Neuronal stem cell (in vitro differentiated cells): ENCODE results near the gene ATP11C.

Source experiments
- DNase-seq: peaks from one replicate; pipeline ENCODE4 v3.0.0-alpha.2; 2013; ENCODE audit warnings: low spot score
- H2AFZ ChIP-seq: one replicate; pipeline ENCODE4 v1.6.1; 2013; ENCODE audit warnings: mild to moderate bottlenecking, low read length, inconsistent platforms
- H2AK5ac ChIP-seq: 2 replicates; pipeline ENCODE4 v1.6.1; 2013; ENCODE audit warnings: low read depth, mild to moderate bottlenecking, inconsistent platforms, low read length, moderate library complexity, mixed read lengths
- H2BK120ac ChIP-seq: 2 replicates; pipeline ENCODE4 v1.6.1; 2013; ENCODE audit warnings: low read depth, mild to moderate bottlenecking, inconsistent platforms, low read length, moderate library complexity, mixed read lengths
- H2BK12ac ChIP-seq: one replicate; pipeline ENCODE4 v1.6.1; 2013; ENCODE audit warnings: low read length, inconsistent platforms
- H2BK15ac ChIP-seq: 2 replicates; pipeline ENCODE4 v1.6.1; 2013; ENCODE audit warnings: mild to moderate bottlenecking, low read length, inconsistent platforms, mixed read lengths
- H2BK5ac ChIP-seq: one replicate; pipeline ENCODE4 v1.6.1; 2013; ENCODE audit warnings: inconsistent platforms, mild to moderate bottlenecking, low read length, moderate library complexity
- H3K14ac ChIP-seq: one replicate; pipeline ENCODE4 v1.6.1; 2013; ENCODE audit warnings: low read length, inconsistent platforms
- H3K18ac ChIP-seq: 2 replicates; pipeline ENCODE4 v1.6.1; 2013; ENCODE audit warnings: low read length, inconsistent platforms
- H3K23ac ChIP-seq: 2 replicates; pipeline ENCODE4 v1.6.1; 2013; ENCODE audit warnings: low read depth, mild to moderate bottlenecking, mixed read lengths, low read length, inconsistent platforms; ENCODE audit not compliant: poor library complexity
- H3K27ac ChIP-seq: replicated peaks from 3 replicates; pipeline ENCODE4 v1.5.1; 2013; ENCODE audit warnings: low read length, inconsistent platforms
- H3K27me3 ChIP-seq, 3 experiments: 2 replicates each; pipeline ENCODE4 v1.6.1; 2013; ENCODE audit warnings: low read length in 3 of 3, mild to moderate bottlenecking in 2 of 3, inconsistent platforms in 1 of 3, low read depth in 1 of 3, mixed read lengths in 1 of 3, moderate library complexity in 1 of 3; ENCODE audit not compliant: control insufficient read depth in 3 of 3, insufficient read depth in 3 of 3
- H3K36me3 ChIP-seq, 2 donors: replicated peaks in 1 of 2; 2 replicates each; pipeline ENCODE4 v1.6.1; 2013; ENCODE audit warnings: low read length in 2 of 2; ENCODE audit not compliant: control insufficient read depth in 2 of 2, insufficient read depth in 2 of 2
- H3K4ac ChIP-seq: 2 replicates; pipeline ENCODE4 v1.6.1; 2013; ENCODE audit warnings: inconsistent platforms, mild to moderate bottlenecking, low read length, moderate library complexity
- H3K4me1 ChIP-seq, 2 donors: 1 replicate in 1 of 2; 2 replicates in 1 of 2; pipeline ENCODE4 v1.6.1; 2013; ENCODE audit warnings: low read length in 2 of 2, low read depth in 1 of 2; ENCODE audit not compliant: control insufficient read depth in 2 of 2, insufficient read depth in 1 of 2
- H3K4me2 ChIP-seq: one replicate; pipeline ENCODE4 v1.6.1; 2013; ENCODE audit warnings: mild to moderate bottlenecking, low read length, inconsistent platforms; ENCODE audit not compliant: insufficient read depth, poor library complexity, severe bottlenecking
- H3K4me3 ChIP-seq, 2 donors: 2 replicates each; pipeline ENCODE4 v1.5.1; 2013; ENCODE audit warnings: low read length in 2 of 2, mild to moderate bottlenecking in 2 of 2, inconsistent platforms in 1 of 2, moderate library complexity in 1 of 2
- H3K79me1 ChIP-seq: one replicate; pipeline ENCODE4 v1.6.1; 2013; ENCODE audit warnings: low read depth, mild to moderate bottlenecking, inconsistent platforms, low read length, moderate library complexity
- H3K9ac ChIP-seq: one replicate; pipeline ENCODE4 v1.6.1; 2013; ENCODE audit warnings: mild to moderate bottlenecking, low read depth, low read length, inconsistent platforms; ENCODE audit not compliant: poor library complexity
- H3K9me3 ChIP-seq, 2 donors: replicated peaks in 1 of 2; 2 replicates each; pipeline versions ENCODE3 to v1.6.1; 2013; ENCODE audit warnings: low read length in 2 of 2, mild to moderate bottlenecking in 2 of 2, inconsistent platforms in 1 of 2, low read depth in 1 of 2, mixed read lengths in 1 of 2, moderate library complexity in 1 of 2; ENCODE audit not compliant: control insufficient read depth in 2 of 2, insufficient read depth in 1 of 2
- H4K8ac ChIP-seq: one replicate; pipeline ENCODE4 v1.6.1; 2013; ENCODE audit warnings: low read depth, mild to moderate bottlenecking, inconsistent platforms, low read length, moderate library complexity
- H4K91ac ChIP-seq: one replicate; pipeline ENCODE4 v1.6.1; 2013; ENCODE audit warnings: low read length, low read depth, mild to moderate bottlenecking, inconsistent platforms; ENCODE audit not compliant: poor library complexity
- WGBS, 2 donors: extraction: QIAGEN DNeasy Blood & Tissue Kit; methylation state at CpG; one replicate each; pipeline ENCODE4 v1.1.7; 2013; ENCODE audit warnings: missing lambda C conversion rate in 2 of 2, mixed read lengths in 1 of 2; ENCODE audit not compliant: insufficient read length in 2 of 2, insufficient replicate concordance in 1 of 2; ENCODE audit errors: extremely low coverage in 2 of 2; 5-methylcytosine and 5-hydroxymethylcytosine counted together

Gene ATP11C

DNA sequence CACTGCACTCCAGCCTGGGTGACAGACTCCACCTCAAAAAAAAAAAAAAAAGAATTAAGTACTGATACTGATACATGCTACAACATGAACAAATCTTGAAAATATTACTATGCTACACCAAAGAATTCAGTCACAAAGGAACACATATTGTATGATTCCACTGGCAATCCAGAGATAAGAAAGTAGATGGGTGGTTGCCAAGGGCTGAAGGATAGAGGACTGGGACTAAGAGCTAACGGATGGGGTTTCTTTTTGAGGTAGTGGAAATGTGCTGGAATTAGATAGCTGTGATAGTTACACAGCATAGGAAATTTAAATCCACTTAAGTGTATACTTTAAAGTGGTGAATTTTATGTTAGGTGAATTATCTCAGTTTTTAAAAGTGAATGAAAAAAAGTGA, 12.5 kb downstream of the ATP11C start:
- Histone ChIP-seq H2AFZ (no peak overlapping the region), H3K18ac (no peak overlapping the region), H3K79me1 (no peaks in the 10 kb centered on the region), H2BK5ac (no peak overlapping the region), H2BK12ac (no peak overlapping the region), H4K8ac (no peak overlapping the region), H3K23ac (no peak overlapping the region), H3K4ac (no peak overlapping the region), H2AK5ac (no peak overlapping the region), H3K4me2 (no peak overlapping the region), H3K14ac (no peak overlapping the region), H3K4me1 (no peaks in the 10 kb centered on the region), H4K91ac (no peak overlapping the region), H3K4me3 (no peak overlapping the region), H3K27me3 (no peaks in the 10 kb centered on the region), H3K9ac (no peak overlapping the region), H2BK120ac (no peak overlapping the region), H2BK15ac (no peak overlapping the region), H3K36me3 (no peaks in the 10 kb centered on the region), H3K9me3 (no peaks in the 10 kb centered on the region), H3K27ac (no peak overlapping the region)
- DNase-seq, result no peak
- WGBS, 2 donors, result no CpG with 5 or more reads among the region's 1 CpG

DNA sequence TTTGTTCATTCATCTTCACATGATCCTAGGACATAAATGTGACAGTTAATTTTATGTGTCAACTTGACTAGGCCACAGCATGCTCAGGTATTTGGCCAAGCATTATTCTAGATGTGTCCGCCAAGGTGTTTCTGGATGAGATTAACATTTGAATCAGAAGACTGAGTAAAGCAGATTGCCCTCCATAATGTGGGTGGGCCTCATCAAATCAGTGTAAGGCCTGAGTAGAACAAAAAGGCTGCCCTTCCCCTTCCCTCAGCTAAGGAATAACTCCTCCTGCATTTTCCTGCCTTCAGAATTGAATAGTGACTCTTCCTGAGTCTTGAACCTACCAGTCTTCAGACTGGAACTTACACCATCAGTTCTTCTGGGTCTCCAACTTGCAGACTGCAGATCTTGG, 18.4 kb downstream of the ATP11C start:
- Histone ChIP-seq H2BK12ac (no peak overlapping the region), H3K79me1 (no peaks in the 10 kb centered on the region), H3K4me3 (no peak overlapping the region), H3K4me2 (no peak overlapping the region), H2AK5ac (no peak overlapping the region), H4K8ac (no peak overlapping the region), H3K4ac (no peak overlapping the region), H2BK15ac (no peak overlapping the region), H3K9me3 (no peaks in the 10 kb centered on the region), H3K9ac (no peak overlapping the region), H4K91ac (no peak overlapping the region), H2BK120ac (no peak overlapping the region), H3K18ac (no peak overlapping the region), H3K36me3 (no peaks in the 10 kb centered on the region), H2BK5ac (no peak overlapping the region), H3K23ac (no peak overlapping the region), H3K27me3 (no peaks in the 10 kb centered on the region), H2AFZ (no peak overlapping the region), H3K4me1 (no peaks in the 10 kb centered on the region), H3K27ac (no peak overlapping the region), H3K14ac (no peak overlapping the region)
- WGBS, 2 donors, result no CpG with 5 or more reads among the region's 1 CpG
- DNase-seq, result no peak

DNA sequence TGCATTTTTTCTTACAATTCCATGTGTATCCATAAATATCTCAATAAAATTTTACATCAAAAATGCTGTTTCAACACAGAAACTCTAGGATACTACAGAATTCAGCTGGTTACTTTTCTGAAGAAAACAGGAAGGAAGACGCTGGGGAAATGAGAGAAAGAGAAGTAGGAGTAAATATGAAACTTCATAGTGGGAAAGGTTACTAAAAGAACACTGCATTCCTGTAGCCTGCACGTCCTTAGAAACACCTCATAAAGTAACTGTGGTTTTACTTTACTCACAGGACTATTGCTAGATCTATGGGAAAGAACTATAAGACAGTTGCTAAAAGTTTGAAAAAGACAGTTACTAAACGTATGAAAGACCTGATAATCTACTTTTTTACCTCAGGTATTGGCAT, 23.1 kb downstream of the ATP11C start:
- no peaks in the 10 kb centered on the region for H3K27me3 ChIP-seq
- WGBS, 2 donors, result no CpG with 5 or more reads among the region's 3 CpGs
- no peaks in the 10 kb centered on the region for H3K36me3 ChIP-seq
- no peak overlapping the region for H4K8ac ChIP-seq
- no peak overlapping the region for H3K23ac ChIP-seq
- no peak overlapping the region for H3K18ac ChIP-seq
- DNase-seq, result no peak
- H2AK5ac ChIP-seq, result no peak overlapping the region
- H3K27ac ChIP-seq, result no peak overlapping the region
- H3K9ac ChIP-seq, result no peak overlapping the region
- no peak overlapping the region for H2BK5ac ChIP-seq
- H2BK12ac ChIP-seq, result no peak overlapping the region
- H3K4me1 ChIP-seq, result no peaks in the 10 kb centered on the region
- no peak overlapping the region for H3K4ac ChIP-seq
- H2BK120ac ChIP-seq, result no peak overlapping the region
- no peaks in the 10 kb centered on the region for H3K9me3 ChIP-seq
- H4K91ac ChIP-seq, result no peak overlapping the region
- H3K14ac ChIP-seq, result no peak overlapping the region
- H3K79me1 ChIP-seq, result no peaks in the 10 kb centered on the region
- no peak overlapping the region for H3K4me3 ChIP-seq
- no peak overlapping the region for H3K4me2 ChIP-seq
- H2AFZ ChIP-seq, result no peak overlapping the region
- H2BK15ac ChIP-seq, result no peak overlapping the region

DNA sequence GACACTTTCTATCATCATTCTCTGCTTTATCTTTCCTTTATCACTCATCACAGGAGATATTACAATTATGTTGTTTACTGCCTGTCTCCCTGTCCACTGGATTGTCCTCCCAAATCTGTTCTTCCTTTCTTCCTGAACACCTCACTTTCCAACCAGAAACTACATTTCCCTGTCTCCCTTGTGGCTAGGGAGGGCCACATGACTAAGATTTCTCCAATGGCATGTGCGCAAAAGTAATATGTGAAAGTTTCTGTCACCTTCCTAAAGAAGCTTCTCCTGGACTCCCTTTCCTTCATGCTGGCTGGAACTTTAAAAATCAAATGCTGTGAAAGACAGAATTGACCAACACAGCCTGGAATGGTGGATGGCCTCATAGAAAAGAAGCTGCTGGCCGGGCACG, 25.8 kb downstream of the ATP11C start:
- Histone ChIP-seq H3K14ac (no peak overlapping the region), H3K27ac (no peak overlapping the region), H3K9ac (no peak overlapping the region), H4K91ac (no peak overlapping the region), H3K79me1 (no peaks in the 10 kb centered on the region), H3K4me1 (no peaks in the 10 kb centered on the region), H2BK12ac (no peak overlapping the region), H3K4ac (no peak overlapping the region), H2BK5ac (no peak overlapping the region), H2AK5ac (no peak overlapping the region), H4K8ac (no peak overlapping the region), H3K4me3 (no peak overlapping the region), H2AFZ (no peak overlapping the region), H3K9me3 (no peaks in the 10 kb centered on the region), H3K27me3 (no peaks in the 10 kb centered on the region), H3K36me3 (no peaks in the 10 kb centered on the region), H3K18ac (no peak overlapping the region), H2BK15ac (no peak overlapping the region), H2BK120ac (no peak overlapping the region), H3K23ac (no peak overlapping the region), H3K4me2 (no peak overlapping the region)
- DNase-seq, result no peak
- WGBS, 2 donors, result no CpG with 5 or more reads among the region's 3 CpGs
